ENCODE results near the gene POLR3H. TPM values are rescaled to one million over a fixed set of nuclear protein-coding genes. Genes with fewer than 3 reads are reported as not detected.

The POLR3H gene
- total RNA-seq, 1 donor from 2014 or later = 44.5 TPM

GRCh38 chr22:41584881-41585280 is 40.6 kb upstream of the POLR3H start:
- H3K36me3 Mint-ChIP-seq (ENCODE audit: low read depth, unreplicated experiment) = peaks cover 21% of the 10 kb centered on the region
- H3K27ac Mint-ChIP-seq (ENCODE audit: unreplicated experiment) = peak overlapping the region; percentile 75
- no peak for TF ChIP-seq CTCF (IDR thresholded peaks at IDR 0.05; ENCODE audit: insufficient read depth, low read depth, low read length)
- no peak for TF ChIP-seq EZH2 (IDR thresholded peaks at IDR 0.05; ENCODE audit: insufficient read depth, low read length)

GRCh38 chr22:41582694-41583093 is 38.4 kb upstream of the POLR3H start:
- H4K20me1 ChIP-seq (ENCODE audit: insufficient read depth, low read length) = peaks cover 34% of the 10 kb centered on the region
- H3K4me3 ChIP-seq (ENCODE audit: insufficient read depth, low read depth, low read length) = no peak overlapping the region
- Mint-ChIP-seq H3K36me3 (ENCODE audit: low read depth, unreplicated experiment) (peaks cover 31% of the 10 kb centered on the region), H3K9me3 (ENCODE audit: unreplicated experiment) (no peaks in the 10 kb centered on the region), H3K27ac (ENCODE audit: unreplicated experiment) (no peak overlapping the region), H3K27me3 (ENCODE audit: low read depth, unreplicated experiment) (no peaks in the 10 kb centered on the region), H3K4me1 (ENCODE audit: low read depth, unreplicated experiment) (no peaks in the 10 kb centered on the region), H3K4me3 (ENCODE audit: unreplicated experiment) (no peak overlapping the region)
- no peak overlapping the region for H3K9ac ChIP-seq (ENCODE audit: low read length)
- peaks cover 9% of the 10 kb centered on the region for H3K36me3 ChIP-seq (ENCODE audit: insufficient read depth, low read length)
- H2AFZ ChIP-seq (ENCODE audit: low read depth, low read length) = no peak overlapping the region
- DNase-seq (ENCODE audit: low read depth) (no peak), FAIRE-seq (no peak)
- no peak overlapping the region for H3K4me2 ChIP-seq (ENCODE audit: low read length)
- peaks cover 11% of the 10 kb centered on the region for H3K79me2 ChIP-seq (ENCODE audit: insufficient read depth, low read length)
- no peak for TF ChIP-seq EZH2 (IDR thresholded peaks at IDR 0.05; ENCODE audit: insufficient read depth, low read length)
- no peak for TF ChIP-seq CTCF (IDR thresholded peaks at IDR 0.05; ENCODE audit: insufficient read depth, low read depth, low read length)
- H3K4me1 ChIP-seq (ENCODE audit: insufficient read depth, low read length) = no peaks in the 10 kb centered on the region
- no peaks in the 10 kb centered on the region for H3K27me3 ChIP-seq (ENCODE audit: insufficient read depth, low read length)
- no peaks in the 10 kb centered on the region for H3K9me3 ChIP-seq (ENCODE audit: insufficient read depth, low read depth, low read length)
- no peak overlapping the region for H3K27ac ChIP-seq (ENCODE audit: low read depth, low read length)

More at GRCh38 chr22:41584881-41585280, 40.6 kb upstream of the POLR3H start:
- Histone ChIP-seq H3K36me3 (ENCODE audit: insufficient read depth, low read length) (peaks cover 9% of the 10 kb centered on the region), H4K20me1 (ENCODE audit: insufficient read depth, low read length) (peaks cover 34% of the 10 kb centered on the region), H2AFZ (ENCODE audit: low read depth, low read length) (no peak overlapping the region), H3K9me3 (ENCODE audit: insufficient read depth, low read depth, low read length) (no peaks in the 10 kb centered on the region), H3K27ac (ENCODE audit: low read depth, low read length) (no peak overlapping the region), H3K4me3 (ENCODE audit: insufficient read depth, low read depth, low read length) (no peak overlapping the region), H3K4me1 (ENCODE audit: insufficient read depth, low read length) (peaks cover 5% of the 10 kb centered on the region), H3K27me3 (ENCODE audit: insufficient read depth, low read length) (no peaks in the 10 kb centered on the region), H3K9ac (ENCODE audit: low read length) (no peak overlapping the region), H3K4me2 (ENCODE audit: low read length) (no peak overlapping the region), H3K79me2 (ENCODE audit: insufficient read depth, low read length) (peaks cover 29% of the 10 kb centered on the region)
- DNase-seq (ENCODE audit: low read depth) (no peak), FAIRE-seq (no peak)
- no peaks in the 10 kb centered on the region for H3K27me3 Mint-ChIP-seq (ENCODE audit: low read depth, unreplicated experiment)
- no peaks in the 10 kb centered on the region for H3K4me1 Mint-ChIP-seq (ENCODE audit: low read depth, unreplicated experiment)
- H3K9me3 Mint-ChIP-seq (ENCODE audit: unreplicated experiment) = no peaks in the 10 kb centered on the region
- H3K4me3 Mint-ChIP-seq (ENCODE audit: unreplicated experiment) = no peak overlapping the region

GRCh38 chr22:41579997-41580355 is 35.7 kb upstream of the POLR3H start:
- H2AFZ ChIP-seq (ENCODE audit: low read depth, low read length) = no peak overlapping the region
- DNase-seq (ENCODE audit: low read depth) (no peak), FAIRE-seq (no peak)
- no peaks in the 10 kb centered on the region for H3K79me2 ChIP-seq (ENCODE audit: insufficient read depth, low read length)
- no peaks in the 10 kb centered on the region for H3K27me3 Mint-ChIP-seq (ENCODE audit: low read depth, unreplicated experiment)
- no peaks in the 10 kb centered on the region for H3K27me3 ChIP-seq (ENCODE audit: insufficient read depth, low read length)
- TF ChIP-seq CTCF (IDR thresholded peaks at IDR 0.05; ENCODE audit: insufficient read depth, low read depth, low read length) (no peak), EZH2 (IDR thresholded peaks at IDR 0.05; ENCODE audit: insufficient read depth, low read length) (no peak)
- H3K36me3 ChIP-seq (ENCODE audit: insufficient read depth, low read length) = peaks cover 9% of the 10 kb centered on the region
- H3K27ac Mint-ChIP-seq (ENCODE audit: unreplicated experiment) = no peak overlapping the region
- no peaks in the 10 kb centered on the region for H3K4me1 Mint-ChIP-seq (ENCODE audit: low read depth, unreplicated experiment)
- H3K9me3 Mint-ChIP-seq (ENCODE audit: unreplicated experiment) = no peaks in the 10 kb centered on the region
- no peak overlapping the region for H3K4me2 ChIP-seq (ENCODE audit: low read length)
- peaks cover 31% of the 10 kb centered on the region for H3K36me3 Mint-ChIP-seq (ENCODE audit: low read depth, unreplicated experiment)
- no peak overlapping the region for H3K4me3 Mint-ChIP-seq (ENCODE audit: unreplicated experiment)
- no peak overlapping the region for H3K4me3 ChIP-seq (ENCODE audit: insufficient read depth, low read depth, low read length)
- H3K4me1 ChIP-seq (ENCODE audit: insufficient read depth, low read length) = no peaks in the 10 kb centered on the region
- no peaks in the 10 kb centered on the region for H3K9me3 ChIP-seq (ENCODE audit: insufficient read depth, low read depth, low read length)
- no peak overlapping the region for H3K9ac ChIP-seq (ENCODE audit: low read length)
- H3K27ac ChIP-seq (ENCODE audit: low read depth, low read length) = no peak overlapping the region
- H4K20me1 ChIP-seq (ENCODE audit: insufficient read depth, low read length) = peaks cover 29% of the 10 kb centered on the region

Data from astrocyte (in vitro differentiated cells and primary cell).